ENCODE measurements around the gene ITGB1BP2.
"Not testable (repeated sequence)": the region's sequence is repeated elsewhere in the genome, so short reads cannot be mapped to it uniquely, and the experiment has no call there.

ITGB1BP2 gene

DNA sequence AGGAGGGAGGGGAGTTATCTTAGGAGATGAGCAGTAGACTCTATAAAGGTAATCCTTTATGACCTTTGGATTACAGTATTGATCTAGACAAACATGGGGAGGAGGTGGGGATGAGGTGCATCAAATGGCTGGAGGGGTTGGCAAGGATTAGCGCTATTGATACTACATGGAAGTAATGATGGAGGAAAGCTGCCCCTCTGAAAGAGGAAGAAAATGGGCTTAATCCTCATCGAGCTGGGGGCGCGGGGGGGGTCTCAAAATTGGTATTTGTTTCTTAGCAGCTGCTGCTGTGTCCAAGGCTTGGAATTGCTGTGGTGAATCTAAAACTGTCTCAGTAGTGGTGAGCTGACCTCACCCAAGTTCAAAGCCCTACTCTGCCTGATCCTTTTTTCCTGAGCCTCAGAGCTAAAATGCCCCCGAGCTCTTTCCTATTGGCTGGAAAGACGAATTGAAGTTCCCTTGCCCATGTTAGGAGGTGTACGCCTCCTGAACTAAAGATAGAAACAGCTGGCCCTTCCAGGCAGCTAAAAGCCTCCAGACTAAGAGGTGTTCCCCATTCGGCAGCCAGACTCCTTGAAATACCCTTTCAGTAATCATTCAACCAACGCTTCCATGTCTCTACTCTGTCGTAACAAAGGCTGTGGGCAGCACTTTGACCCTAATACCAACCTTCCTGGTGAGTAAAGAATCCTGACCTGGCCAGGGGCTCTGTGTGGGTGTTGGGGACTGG is at the start of gene ITGB1BP2:
Gene ITGB1BP2, plus strand, starts transcription at position 556 of the 730 bp plus-strand sequence. Its CDS starts 57 bp downstream, at position 613.
- no peak for DNase-seq (ENCODE audit: low read depth in 2 of 2)

- no peak for DNase-seq (ENCODE audit: low read depth in 2 of 2)
These were observed 49.3 kb upstream of the ITGB1BP2 start for GRCh38 chrX:71252221-71252620.

GRCh38 chrX:71253253-71254091 is 48.1 kb upstream of the ITGB1BP2 start:
- peak in 1 of 2 donors; percentile 13 for DNase-seq (ENCODE audit: low read depth in 2 of 2)

DNA sequence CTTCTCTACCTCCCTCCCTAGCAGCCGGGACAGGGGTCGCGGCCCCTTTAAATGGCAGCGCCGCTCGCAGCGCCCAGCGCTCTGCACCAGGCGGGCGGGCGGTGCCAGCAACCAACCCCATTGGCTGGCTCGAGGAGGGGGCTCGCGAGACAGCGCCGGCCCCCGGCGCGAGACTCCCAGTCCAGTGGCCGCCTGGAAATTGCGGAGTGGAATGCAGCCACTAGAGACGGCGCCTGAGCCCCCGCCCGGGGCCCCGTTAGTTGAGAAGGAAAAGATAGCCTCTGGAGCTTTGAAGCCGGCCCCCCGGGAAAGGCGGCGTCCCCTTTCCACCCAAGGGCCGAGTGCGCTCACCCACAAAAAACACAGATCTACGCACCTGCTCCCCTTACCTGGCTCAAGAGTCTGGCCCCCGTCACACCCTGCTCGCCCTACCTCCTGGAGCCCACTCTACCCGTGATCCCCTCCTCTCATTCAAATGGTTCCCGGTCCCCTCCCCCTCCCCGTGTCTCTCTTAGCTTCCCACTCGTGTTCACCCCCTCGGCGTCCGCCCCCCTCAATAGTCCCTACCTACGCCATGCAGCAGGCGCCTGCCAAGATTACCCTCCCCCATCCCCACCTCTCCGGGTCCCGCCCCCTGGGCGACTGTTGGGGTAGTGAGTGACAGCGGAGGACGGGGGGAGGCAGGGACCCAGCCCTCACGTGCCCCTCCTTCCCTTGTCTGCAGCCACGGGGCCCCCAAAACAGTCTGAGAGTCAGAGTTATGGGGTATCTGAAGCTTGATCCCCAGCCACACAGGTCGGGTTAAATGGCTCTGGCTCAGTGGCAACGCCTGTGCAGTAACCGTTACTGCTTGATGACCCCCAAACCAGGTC is 47.2 kb upstream of the ITGB1BP2 start, which contains the start of gene ZMYM3:
Gene ZMYM3, minus strand, starts transcription at position 49 of the 872 bp plus-strand sequence. CDS start 885 bp downstream, outside the sequence.
- peak; percentile 58 to 74 for DNase-seq (ENCODE audit: low read depth in 2 of 2)

DNA sequence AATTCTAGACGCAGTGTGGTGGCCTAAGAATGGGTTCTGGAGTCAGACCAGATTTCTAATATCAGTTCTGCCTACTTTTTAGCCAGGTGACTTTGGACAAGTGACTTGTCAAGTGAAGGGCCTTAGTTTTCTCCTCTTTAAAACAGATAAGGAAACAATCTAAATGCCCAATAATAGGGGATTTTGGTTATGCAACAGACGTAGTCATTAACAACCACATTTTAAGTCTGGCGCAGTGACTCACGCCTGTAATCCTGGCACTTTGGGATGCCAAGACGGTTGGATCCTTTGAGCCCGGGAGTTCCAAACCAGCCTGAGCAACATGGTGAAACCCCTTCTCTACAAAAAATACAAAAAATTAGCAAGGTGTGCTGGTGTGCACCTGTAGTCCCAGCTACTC is 45.5 kb upstream of the ITGB1BP2 start:
- DNase-seq (ENCODE audit: low read depth in 2 of 2): no peak

DNA sequence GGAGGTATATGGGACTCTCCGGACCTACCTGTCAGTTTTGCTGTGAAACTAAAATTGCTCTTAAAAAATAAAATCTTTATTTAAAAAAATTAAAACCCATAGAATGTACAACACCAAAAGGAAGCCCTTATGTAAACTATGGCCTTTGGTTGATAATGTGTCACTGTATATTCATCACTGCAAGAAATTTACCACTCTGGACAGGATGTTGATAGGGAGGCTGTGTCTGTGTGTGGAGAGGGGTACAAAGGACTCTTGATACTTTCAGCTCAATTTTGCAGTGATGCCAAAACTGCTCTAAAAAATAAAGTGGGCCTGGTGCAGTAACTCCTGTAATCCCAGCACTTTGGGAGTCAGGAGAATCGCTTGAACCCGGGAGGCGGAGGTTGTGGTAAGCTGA is 44.7 kb upstream of the ITGB1BP2 start:
- DNase-seq (ENCODE audit: low read depth in 2 of 2): no peak

DNA sequence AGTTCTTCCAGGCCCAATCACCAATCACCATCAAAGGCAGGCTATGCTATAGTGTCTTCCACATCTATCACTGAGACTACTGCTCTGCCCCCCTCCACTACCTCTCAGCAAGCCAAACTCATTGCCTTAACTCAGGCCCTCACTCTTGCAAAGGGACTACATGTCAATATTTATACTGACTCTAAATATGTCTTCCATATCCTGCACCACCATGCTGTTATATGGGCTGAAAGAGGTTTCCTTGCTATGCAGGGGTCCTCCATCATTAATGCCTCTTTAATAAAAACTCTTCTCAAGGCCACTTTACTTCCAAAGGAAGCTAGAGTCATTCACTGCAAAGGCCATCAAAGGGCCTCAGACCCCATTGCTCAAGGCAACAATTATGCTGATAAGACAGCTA is 32.9 kb upstream of the ITGB1BP2 start:
- DNase-seq (ENCODE audit: low read depth in 2 of 2): not testable (repeated sequence)

GRCh38 chrX:71269801-71270395 is 31.7 kb upstream of the ITGB1BP2 start:
- DNase-seq (ENCODE audit: low read depth in 2 of 2): no peak

- not testable (repeated sequence) for DNase-seq (ENCODE audit: low read depth in 2 of 2)
These were observed 29.2 kb upstream of the ITGB1BP2 start for GRCh38 chrX:71272313-71272712.

- DNase-seq (ENCODE audit: low read depth in 2 of 2): not testable (repeated sequence)
These were observed 20.2 kb upstream of the ITGB1BP2 start for GRCh38 chrX:71281300-71281699.

GRCh38 chrX:71282514-71283402 is 18.8 kb upstream of the ITGB1BP2 start:
- DNase-seq (ENCODE audit: low read depth in 2 of 2): peak; percentile 19 to 35

DNA sequence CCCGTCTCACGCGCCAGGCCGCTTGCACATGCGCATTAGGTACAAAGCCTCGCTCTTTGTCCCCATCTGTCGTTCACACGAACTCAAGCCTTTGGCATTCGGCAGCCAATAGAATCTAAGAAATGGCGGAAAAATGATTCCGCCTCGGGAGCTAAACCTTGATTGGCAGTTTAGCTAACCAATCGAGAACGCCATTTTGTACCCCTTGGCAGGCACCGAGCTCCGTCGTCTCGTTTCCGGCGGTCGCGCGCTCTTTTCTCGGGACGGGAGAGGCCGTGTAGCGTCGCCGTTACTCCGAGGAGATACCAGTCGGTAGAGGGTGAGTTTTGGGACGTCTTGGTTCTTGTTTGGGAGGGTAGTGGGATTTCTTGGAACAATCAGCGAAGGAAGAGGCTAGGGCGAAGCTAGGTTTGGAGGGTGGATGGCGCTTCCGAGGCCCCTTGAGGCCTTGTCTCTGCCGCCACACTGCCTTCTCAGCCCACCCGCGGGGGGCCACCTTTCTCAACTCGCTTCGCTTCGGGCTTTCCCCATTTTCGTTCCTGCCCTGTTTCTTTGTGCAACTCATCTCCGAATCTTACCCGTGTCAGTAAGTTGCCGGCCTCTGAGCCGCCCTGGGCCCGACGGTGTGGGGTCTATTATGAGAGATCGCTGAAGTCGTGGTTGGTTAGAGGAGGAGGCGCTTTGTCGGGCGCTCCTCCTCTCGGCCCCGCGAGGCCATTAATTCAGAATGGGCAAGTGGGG is 18.0 kb upstream of the ITGB1BP2 start, which contains the start of gene NONO:
Gene NONO, plus strand, starts transcription at position 233 of the 741 bp plus-strand sequence. CDS start 7,003 bp downstream, outside the sequence.
- peak; percentile 68 to 77 for DNase-seq (ENCODE audit: low read depth in 2 of 2)

- DNase-seq (ENCODE audit: low read depth in 2 of 2): no peak
These were observed 15.6 kb upstream of the ITGB1BP2 start for GRCh38 chrX:71285929-71286328.

DNA sequence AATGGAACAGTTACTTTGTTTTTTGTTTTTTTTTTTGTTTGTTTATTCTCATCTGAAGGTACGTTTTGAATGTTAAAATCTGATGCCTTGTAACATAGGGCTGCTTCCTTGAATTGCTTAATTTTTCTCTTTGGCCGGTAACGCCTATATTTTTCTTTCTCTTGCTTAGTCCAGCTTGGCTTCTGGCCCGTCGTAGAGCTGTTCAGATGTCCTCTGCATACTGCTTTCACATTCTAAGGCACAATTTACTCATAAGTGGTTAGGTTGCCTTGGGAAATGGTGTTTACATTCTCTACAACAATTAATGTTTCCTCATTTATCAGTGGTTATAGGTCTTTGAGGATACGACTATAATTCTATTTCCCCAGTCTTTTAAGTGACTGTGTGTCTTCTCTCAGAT is 10.2 kb upstream of the ITGB1BP2 start:
- no peak for DNase-seq (ENCODE audit: low read depth in 2 of 2)

- DNase-seq (ENCODE audit: low read depth in 2 of 2): no peak
These were observed 8.7 kb upstream of the ITGB1BP2 start for GRCh38 chrX:71292669-71293365.

GRCh38 chrX:71296806-71297205 is 4.7 kb upstream of the ITGB1BP2 start:
- no peak for DNase-seq (ENCODE audit: low read depth in 2 of 2)

- DNase-seq (ENCODE audit: low read depth in 2 of 2): no peak
These were observed 3.4 kb upstream of the ITGB1BP2 start for GRCh38 chrX:71298119-71298518.

DNA sequence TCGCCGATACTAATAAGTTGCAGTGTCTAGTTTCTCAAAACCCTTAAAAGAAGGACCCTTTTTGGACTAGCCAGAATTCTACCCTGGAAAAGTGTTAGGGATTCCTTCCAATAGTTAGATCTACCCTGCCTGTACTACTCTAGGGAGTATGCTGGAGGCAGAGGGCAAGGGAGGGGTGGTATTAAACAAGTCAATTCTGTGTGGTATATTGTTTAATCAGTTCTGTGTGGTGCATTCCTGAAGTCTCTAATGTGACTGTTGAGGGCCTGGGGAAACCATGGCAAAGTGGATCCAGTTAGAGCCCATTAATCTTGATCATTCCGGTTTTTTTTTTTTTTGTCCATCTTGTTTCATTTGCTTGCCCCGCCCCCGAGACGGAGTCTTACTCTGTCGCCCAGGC is 1.5 kb upstream of the ITGB1BP2 start:
- DNase-seq (ENCODE audit: low read depth in 2 of 2): not testable (repeated sequence)

- not testable (repeated sequence) for DNase-seq (ENCODE audit: low read depth in 2 of 2)
These were observed 1.1 kb upstream of the ITGB1BP2 start for GRCh38 chrX:71300495-71300894.

Measured in stimulated activated CD8-positive, alpha-beta memory T cell treated with anti-CD3 and anti-CD28 coated beads, Interleukin-7, amount 100 ng/mL, for 4 hours (primary cell).